Measurements from ENCODE around the gene ARFGEF3.

ARFGEF3 gene

DNA sequence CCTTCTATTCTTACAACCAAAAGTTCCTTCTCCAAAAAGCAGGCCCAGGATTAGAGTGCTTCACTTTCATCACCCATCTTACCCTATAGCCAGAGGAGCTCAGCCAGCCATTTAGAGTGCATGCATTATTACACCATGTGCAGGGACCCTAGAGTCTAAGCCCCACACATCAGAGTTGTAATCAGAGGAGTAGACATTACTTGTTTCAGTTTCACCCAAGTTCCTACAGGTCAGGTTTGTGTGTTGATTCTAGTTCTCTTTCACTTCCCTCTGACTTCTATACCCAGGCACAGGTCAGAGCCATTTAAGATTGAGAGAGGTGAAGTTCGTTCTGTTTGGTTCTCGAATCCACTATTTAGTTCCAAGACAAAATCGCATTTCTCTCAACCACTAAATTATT lies 16.3 kb upstream of the ARFGEF3 start:
- no peak overlapping the region for H3K4me3 ChIP-seq (replicated peaks; ENCODE audit: low read depth, low read length)
- DNase-seq (ENCODE audit: low read depth): no peak
- TF ChIP-seq, protein P1, sequence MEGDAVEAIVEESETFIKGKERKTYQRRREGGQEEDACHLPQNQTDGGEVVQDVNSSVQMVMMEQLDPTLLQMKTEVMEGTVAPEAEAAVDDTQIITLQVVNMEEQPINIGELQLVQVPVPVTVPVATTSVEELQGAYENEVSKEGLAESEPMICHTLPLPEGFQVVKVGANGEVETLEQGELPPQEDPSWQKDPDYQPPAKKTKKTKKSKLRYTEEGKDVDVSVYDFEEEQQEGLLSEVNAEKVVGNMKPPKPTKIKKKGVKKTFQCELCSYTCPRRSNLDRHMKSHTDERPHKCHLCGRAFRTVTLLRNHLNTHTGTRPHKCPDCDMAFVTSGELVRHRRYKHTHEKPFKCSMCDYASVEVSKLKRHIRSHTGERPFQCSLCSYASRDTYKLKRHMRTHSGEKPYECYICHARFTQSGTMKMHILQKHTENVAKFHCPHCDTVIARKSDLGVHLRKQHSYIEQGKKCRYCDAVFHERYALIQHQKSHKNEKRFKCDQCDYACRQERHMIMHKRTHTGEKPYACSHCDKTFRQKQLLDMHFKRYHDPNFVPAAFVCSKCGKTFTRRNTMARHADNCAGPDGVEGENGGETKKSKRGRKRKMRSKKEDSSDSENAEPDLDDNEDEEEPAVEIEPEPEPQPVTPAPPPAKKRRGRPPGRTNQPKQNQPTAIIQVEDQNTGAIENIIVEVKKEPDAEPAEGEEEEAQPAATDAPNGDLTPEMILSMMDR (IDR thresholded peaks at IDR 0.05; ENCODE audit: low read length, missing control alignments): no peak

GRCh38 chr6:138146544-138146943 lies 15.2 kb upstream of the ARFGEF3 start:
- TF ChIP-seq, protein P1 (IDR thresholded peaks at IDR 0.05; ENCODE audit: low read length, missing control alignments): no peak
- DNase-seq (ENCODE audit: low read depth): no peak
- H3K4me3 ChIP-seq (replicated peaks; ENCODE audit: low read depth, low read length): no peak overlapping the region

DNA sequence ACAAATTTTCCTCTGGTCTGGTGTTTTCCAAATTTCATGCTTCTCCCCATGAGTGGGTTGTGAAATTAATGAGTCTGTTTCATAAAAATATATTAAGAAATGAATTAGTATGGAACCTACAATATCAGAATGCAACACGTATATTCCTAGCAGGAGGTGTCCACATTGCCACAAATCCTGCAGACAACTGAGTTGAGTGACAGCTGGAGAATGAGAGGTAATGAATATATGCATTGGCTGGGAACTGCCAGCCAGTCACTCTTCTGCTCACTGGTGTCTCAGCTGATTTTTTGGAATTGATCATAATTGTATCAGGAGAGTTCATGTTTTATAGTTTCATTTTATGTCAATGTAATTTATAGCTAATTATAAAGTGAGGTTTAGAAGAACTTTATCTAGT lies 6.3 kb upstream of the ARFGEF3 start:
- H3K4me3 ChIP-seq (replicated peaks; ENCODE audit: low read depth, low read length): no peak overlapping the region
- no peak for DNase-seq (ENCODE audit: low read depth)
- TF ChIP-seq, protein P1 (IDR thresholded peaks at IDR 0.05; ENCODE audit: low read length, missing control alignments): no peak

DNA sequence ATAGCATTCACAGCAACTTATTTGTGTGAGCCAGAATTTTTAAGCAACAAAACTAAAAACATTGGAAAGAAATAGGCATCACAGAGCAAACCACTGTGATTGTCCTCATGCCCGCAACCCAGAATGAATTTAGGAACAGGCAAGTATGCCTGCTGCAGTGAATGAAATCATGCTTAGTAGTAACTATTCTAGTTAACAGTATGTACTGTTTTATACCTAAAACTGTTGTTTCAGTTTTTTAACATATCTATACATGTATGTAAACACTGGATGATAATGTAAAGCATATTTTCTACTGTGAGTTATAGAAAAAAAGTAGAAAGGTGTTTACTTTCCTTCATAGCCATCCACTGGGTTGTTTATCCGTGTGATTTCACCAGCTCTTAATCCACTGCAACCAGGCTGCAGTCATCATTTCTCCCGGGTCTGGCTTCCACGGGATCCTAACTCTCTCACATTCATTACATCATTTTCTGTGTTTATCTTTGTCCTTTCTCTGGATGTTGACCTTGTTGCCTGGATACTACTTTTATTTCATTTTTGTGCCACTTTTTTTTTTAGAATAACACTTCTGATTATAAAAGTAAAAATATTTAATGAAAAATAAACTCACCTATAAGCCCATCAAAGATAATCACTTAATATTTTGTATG lies 3.6 kb upstream of the ARFGEF3 start:
- no peak overlapping the region for H3K4me3 ChIP-seq (replicated peaks; ENCODE audit: low read depth, low read length)
- TF ChIP-seq, protein P1 (IDR thresholded peaks at IDR 0.05; ENCODE audit: low read length, missing control alignments): no peak
- DNase-seq (ENCODE audit: low read depth): peak; percentile 4

DNA sequence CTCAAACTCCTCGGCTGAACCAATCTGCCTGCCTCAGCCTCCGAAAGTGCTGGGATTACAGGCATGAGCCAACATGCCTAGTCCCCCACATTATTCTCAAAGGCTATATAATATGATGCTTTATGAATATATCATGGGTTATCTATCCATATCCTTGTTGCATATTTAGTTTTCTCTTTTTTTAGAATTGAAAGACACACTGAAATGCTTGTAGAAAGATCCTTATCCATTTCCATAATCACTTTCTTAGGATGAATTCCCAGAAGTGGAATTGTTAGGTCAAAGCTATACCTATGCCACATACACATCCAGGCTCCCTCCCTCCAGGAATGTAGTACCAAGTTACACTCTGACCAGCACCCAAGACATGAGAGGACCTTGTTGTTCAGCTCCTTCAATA lies 2.5 kb upstream of the ARFGEF3 start:
- TF ChIP-seq, protein P1 (IDR thresholded peaks at IDR 0.05; ENCODE audit: low read length, missing control alignments): no peak
- no peak for DNase-seq (ENCODE audit: low read depth)
- no peak overlapping the region for H3K4me3 ChIP-seq (replicated peaks; ENCODE audit: low read depth, low read length)

DNA sequence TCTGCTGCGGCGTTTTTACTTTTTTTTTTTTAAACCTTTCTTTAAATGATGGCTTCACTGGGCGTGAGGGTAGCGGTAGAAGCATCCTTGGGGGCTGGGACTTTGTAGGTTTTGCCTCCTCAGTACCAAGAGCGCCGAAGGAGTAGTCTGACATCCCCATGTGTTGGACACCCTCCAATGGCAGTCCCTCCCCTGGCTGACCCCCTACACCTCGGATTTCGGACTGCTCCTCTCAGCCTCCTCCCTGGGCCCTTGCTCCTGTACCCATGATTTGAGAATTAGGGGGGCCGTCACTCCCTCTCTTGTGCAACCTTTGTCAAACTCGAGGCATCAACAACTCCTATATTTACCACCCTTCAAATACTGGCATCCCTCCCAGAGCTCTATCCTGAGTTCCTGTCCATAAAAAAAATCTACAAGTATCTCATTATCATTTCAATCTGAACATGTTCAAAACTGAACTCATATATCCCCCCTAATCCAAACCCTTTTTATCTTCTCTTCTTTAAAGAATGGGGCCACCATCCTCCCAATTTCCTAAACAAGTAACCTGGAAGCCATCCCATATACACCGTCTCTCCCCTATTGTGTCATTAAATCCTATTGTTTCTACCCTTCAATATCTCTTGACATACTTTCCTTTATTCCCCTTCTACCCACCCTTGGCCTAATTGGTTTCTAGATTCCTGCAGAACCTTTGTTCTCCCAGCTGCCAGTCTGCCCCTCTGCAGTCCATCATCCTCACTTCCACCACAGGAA lies 1.2 kb upstream of the ARFGEF3 start:
- no peak for DNase-seq (ENCODE audit: low read depth)
- TF ChIP-seq, protein P1 (IDR thresholded peaks at IDR 0.05; ENCODE audit: low read length, missing control alignments): no peak
- H3K4me3 ChIP-seq (replicated peaks; ENCODE audit: low read depth, low read length): no peak overlapping the region

DNA sequence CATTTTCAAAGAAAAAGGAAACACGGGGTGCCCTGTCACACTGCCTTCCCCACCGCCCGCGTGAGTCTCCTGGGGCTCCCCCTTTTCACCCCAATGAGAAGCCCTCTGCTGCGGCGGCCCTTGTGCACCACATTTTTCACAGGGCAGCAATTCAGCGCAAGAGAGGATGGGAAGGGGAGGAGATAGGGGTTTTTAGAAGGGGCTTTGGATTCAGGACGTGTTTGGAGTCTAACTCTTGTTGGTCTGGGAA lies 726 bp upstream of the ARFGEF3 start:
- TF ChIP-seq, protein P1 (IDR thresholded peaks at IDR 0.05; ENCODE audit: low read length, missing control alignments): no peak
- H3K4me3 ChIP-seq (replicated peaks; ENCODE audit: low read depth, low read length): no peak overlapping the region
- DNase-seq (ENCODE audit: low read depth): no peak

Data from fibroblast of pulmonary artery (primary cell).